ENCODE data around the gene SLC41A2. TPM values are rescaled to one million over a fixed set of nuclear protein-coding genes. Genes with fewer than 3 reads are reported as not detected.

Gene SLC41A2
- total RNA-seq, 1 experiment from 2014 or later, result 3.8 TPM

- no peak for TF ChIP-seq AFF4 (CRISPR knock-in tag; IDR thresholded peaks at IDR 0.05; ENCODE audit: borderline replicate concordance)
- no peak for TF ChIP-seq NR3C1 (CRISPR knock-in tag; conservative IDR thresholded peaks at IDR 0.05; ENCODE audit: low read depth)
- no peak for TF ChIP-seq E2F4 (CRISPR knock-in tag; IDR thresholded peaks at IDR 0.05; ENCODE audit: borderline replicate concordance, low read depth)
- no peak for TF ChIP-seq MXD4 (CRISPR knock-in tag; IDR thresholded peaks at IDR 0.05; ENCODE audit: borderline replicate concordance)
- TF ChIP-seq MYBL2 (CRISPR knock-in tag; IDR thresholded peaks at IDR 0.05), result no peak
These were observed 47.8 kb downstream of the SLC41A2 start (continued) for GRCh38 chr12:104910196-104910840.

- Mint-ChIP-seq H3K27ac (no peak overlapping the region), H3K9me3 (no peaks in the 10 kb centered on the region), H3K4me1 (peaks cover 6% of the 10 kb centered on the region)
These were observed 48.3 kb downstream of the SLC41A2 start for GRCh38 chr12:104909761-104910160.

More at GRCh38 chr12:104909761-104910160, 48.3 kb downstream of the SLC41A2 start:
- CTCF ChIA-PET, result no interaction called here
- Mint-ChIP-seq H3K27me3 (ENCODE audit: low read depth) (no peaks in the 10 kb centered on the region), H3K4me3 (no peak overlapping the region), H3K36me3 (no peaks in the 10 kb centered on the region)
- POLR2A ChIA-PET, result no interaction called here
- DNase-seq (ENCODE audit: low spot score) (no peak), ATAC-seq (no peak)
- no peak for TF ChIP-seq ZNF396 (CRISPR knock-in tag; IDR thresholded peaks at IDR 0.05; ENCODE audit: borderline replicate concordance)
- TF ChIP-seq ATF3 (CRISPR knock-in tag; conservative IDR thresholded peaks at IDR 0.05), result no peak
- no peak for TF ChIP-seq SMAD3 (CRISPR knock-in tag; IDR thresholded peaks at IDR 0.05; ENCODE audit: borderline replicate concordance)
- no peak for TF ChIP-seq HMGA2 (CRISPR knock-in tag; IDR thresholded peaks at IDR 0.05)
- no peak for TF ChIP-seq ZNF512 (CRISPR knock-in tag; IDR thresholded peaks at IDR 0.05; ENCODE audit: borderline replicate concordance)
- no peak for TF ChIP-seq ZSCAN18 (CRISPR knock-in tag; IDR thresholded peaks at IDR 0.05)
- TF ChIP-seq ATF2 (CRISPR knock-in tag; IDR thresholded peaks at IDR 0.05; ENCODE audit: borderline replicate concordance, low read depth), result no peak
- no peak for TF ChIP-seq CBFB (CRISPR knock-in tag; IDR thresholded peaks at IDR 0.05; ENCODE audit: low read depth)
- no peak for TF ChIP-seq PREB (CRISPR knock-in tag; IDR thresholded peaks at IDR 0.05; ENCODE audit: borderline replicate concordance)
- TF ChIP-seq ZNF219 (CRISPR knock-in tag; IDR thresholded peaks at IDR 0.05; ENCODE audit: borderline replicate concordance), result no peak
- no peak for TF ChIP-seq IRF1 (CRISPR knock-in tag; IDR thresholded peaks at IDR 0.05)
